Measurements from ENCODE around the gene TMEM101.

DNA sequence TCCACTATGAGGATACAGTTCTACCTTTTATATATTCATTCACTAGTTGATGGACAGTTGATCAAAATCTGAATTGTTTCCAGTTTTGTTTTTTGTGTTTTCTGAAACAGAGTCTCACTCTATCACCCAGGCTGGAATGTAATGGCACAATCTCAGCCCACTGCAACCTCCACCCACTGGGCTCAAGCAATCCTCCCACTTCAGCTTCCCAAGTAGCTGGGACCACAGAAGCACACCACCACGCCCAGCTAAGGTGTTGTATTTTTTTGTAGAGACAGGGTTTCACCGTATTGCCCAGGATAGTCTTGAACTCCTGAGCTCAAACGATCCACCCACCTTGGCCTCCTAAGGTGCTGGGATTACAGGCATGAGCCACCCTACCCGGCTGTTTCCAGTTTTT, 30.7 kb upstream of the TMEM101 start:
- TF ChIP-seq, protein P1, sequence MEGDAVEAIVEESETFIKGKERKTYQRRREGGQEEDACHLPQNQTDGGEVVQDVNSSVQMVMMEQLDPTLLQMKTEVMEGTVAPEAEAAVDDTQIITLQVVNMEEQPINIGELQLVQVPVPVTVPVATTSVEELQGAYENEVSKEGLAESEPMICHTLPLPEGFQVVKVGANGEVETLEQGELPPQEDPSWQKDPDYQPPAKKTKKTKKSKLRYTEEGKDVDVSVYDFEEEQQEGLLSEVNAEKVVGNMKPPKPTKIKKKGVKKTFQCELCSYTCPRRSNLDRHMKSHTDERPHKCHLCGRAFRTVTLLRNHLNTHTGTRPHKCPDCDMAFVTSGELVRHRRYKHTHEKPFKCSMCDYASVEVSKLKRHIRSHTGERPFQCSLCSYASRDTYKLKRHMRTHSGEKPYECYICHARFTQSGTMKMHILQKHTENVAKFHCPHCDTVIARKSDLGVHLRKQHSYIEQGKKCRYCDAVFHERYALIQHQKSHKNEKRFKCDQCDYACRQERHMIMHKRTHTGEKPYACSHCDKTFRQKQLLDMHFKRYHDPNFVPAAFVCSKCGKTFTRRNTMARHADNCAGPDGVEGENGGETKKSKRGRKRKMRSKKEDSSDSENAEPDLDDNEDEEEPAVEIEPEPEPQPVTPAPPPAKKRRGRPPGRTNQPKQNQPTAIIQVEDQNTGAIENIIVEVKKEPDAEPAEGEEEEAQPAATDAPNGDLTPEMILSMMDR (conservative IDR thresholded peaks at IDR 0.05 in 1 of 2, IDR thresholded peaks at IDR 0.05 in 1 of 2; ENCODE audit: low read depth in 1 of 2, low read length in 2 of 2): no peak
- no peak for TF ChIP-seq EZH2 (IDR thresholded peaks at IDR 0.05; ENCODE audit: low read length, missing control alignments)

Measured in fibroblast of lung (primary cell).